ENCODE measurements around the gene GPR137.
"Not testable (repeated sequence)": the region's sequence is repeated elsewhere in the genome, so short reads cannot be mapped to it uniquely, and the experiment has no call there.

The GPR137 gene

GRCh38 chr11:64284962-64285884, at the start of gene GPR137:
GPR137 (plus strand) TSS chr11:64285848; CDS start chr11:64286525, 677 bp downstream.
- DNase-seq = peak; percentile 91

- DNase-seq = no peak
Measured at GRCh38 chr11:64237484-64237951, 48.1 kb upstream of the GPR137 start.

GRCh38 chr11:64238076-64238475, 47.6 kb upstream of the GPR137 start:
- no peak for DNase-seq

- DNase-seq = no peak
Measured at GRCh38 chr11:64238999-64239398, 46.6 kb upstream of the GPR137 start.

- no peak for DNase-seq
Measured at GRCh38 chr11:64239662-64240434, 45.8 kb upstream of the GPR137 start.

GRCh38 chr11:64240435-64241240, 45.0 kb upstream of the GPR137 start, which contains the start of gene FKBP2:
FKBP2 (plus strand) TSS chr11:64241095; CDS start chr11:64242388, 1,293 bp downstream.
- DNase-seq = peak; percentile 99

GRCh38 chr11:64241241-64241490, 44.5 kb upstream of the GPR137 start:
- DNase-seq = peak; percentile 100

GRCh38 chr11:64241491-64242374, 43.9 kb upstream of the GPR137 start:
- peak; percentile 70 for DNase-seq

GRCh38 chr11:64243236-64243854, 42.3 kb upstream of the GPR137 start:
- no peak for DNase-seq

- DNase-seq = no peak
Measured at GRCh38 chr11:64244107-64244506, 41.5 kb upstream of the GPR137 start.

- DNase-seq = no peak
Measured at GRCh38 chr11:64244966-64245365, 40.7 kb upstream of the GPR137 start.

- peak; percentile 85 for DNase-seq
Measured at GRCh38 chr11:64245401-64245796, 40.2 kb upstream of the GPR137 start.

- peak; percentile 81 for DNase-seq
Measured at GRCh38 chr11:64245797-64246620, 39.6 kb upstream of the GPR137 start.

GRCh38 chr11:64246621-64246870, 39.1 kb upstream of the GPR137 start:
- DNase-seq = not testable (repeated sequence)

- peak; percentile 93 for DNase-seq
Measured at GRCh38 chr11:64246871-64247728, 38.5 kb upstream of the GPR137 start, which contains the start of gene PPP1R14B. PPP1R14B (minus strand) TSS chr11:64246943; CDS start chr11:64246673, 270 bp downstream.

GRCh38 chr11:64247729-64248531, 37.7 kb upstream of the GPR137 start:
- no peak for DNase-seq

- DNase-seq = no peak
Measured at GRCh38 chr11:64248578-64248977, 37.1 kb upstream of the GPR137 start.

GRCh38 chr11:64249038-64249437, 36.6 kb upstream of the GPR137 start:
- DNase-seq = no peak

Data from femur (tissue), 1 donor.